Measurements from ENCODE around the gene ATF5. TPM values are rescaled to one million over a fixed set of nuclear protein-coding genes. Genes with fewer than 3 reads are reported as not detected.

Gene ATF5
- total and polyA plus RNA-seq, 2 of the 13 experiments (the other 11 are each of a cell fraction or from before 2014, with no cell fraction given): 5.2 to 10.3 TPM

DNA sequence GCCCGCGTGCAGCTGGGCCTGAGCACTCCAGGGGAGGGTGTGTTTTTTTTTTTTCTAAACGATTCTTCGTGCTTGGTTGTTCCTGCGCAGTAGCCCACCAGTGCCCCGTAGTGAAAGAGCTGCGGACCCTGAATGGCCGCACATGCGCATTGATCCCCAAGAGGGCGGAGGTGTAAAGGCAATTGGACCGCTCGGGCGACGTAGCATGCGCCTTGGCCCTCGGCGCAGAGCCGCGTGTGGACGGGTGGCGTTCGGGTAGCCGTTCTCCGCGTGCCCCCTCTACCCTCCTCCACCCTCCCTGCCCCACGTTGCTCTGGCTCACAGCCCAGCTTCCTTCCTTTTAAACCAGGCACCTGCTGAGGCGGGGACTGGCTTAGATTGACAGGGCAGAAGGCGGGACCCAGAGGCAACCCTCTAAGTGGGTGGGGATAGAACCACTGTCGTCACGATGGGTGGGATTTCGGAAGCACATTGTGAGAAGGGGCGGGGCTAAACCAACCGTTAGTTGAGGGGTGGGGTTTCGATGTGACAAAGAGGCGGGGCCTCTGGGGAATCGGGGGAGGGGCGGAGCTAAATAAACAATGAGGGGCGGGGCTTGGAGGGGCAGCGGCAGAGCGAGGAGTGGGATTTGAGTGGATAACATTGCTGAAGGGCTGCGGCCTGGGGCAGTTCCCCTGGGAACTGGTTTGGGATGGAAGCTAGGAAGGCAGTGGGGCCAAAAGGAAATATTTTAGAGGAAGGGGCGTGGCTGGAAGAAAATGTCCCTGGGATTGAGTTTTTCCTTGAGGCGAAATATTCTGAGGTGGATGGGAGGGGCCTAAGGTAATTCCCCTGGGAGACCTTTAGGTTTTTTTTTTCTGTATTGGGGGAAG, 842 bp downstream of the ATF5 start (continued):
- TF ChIP-seq, protein P1, sequence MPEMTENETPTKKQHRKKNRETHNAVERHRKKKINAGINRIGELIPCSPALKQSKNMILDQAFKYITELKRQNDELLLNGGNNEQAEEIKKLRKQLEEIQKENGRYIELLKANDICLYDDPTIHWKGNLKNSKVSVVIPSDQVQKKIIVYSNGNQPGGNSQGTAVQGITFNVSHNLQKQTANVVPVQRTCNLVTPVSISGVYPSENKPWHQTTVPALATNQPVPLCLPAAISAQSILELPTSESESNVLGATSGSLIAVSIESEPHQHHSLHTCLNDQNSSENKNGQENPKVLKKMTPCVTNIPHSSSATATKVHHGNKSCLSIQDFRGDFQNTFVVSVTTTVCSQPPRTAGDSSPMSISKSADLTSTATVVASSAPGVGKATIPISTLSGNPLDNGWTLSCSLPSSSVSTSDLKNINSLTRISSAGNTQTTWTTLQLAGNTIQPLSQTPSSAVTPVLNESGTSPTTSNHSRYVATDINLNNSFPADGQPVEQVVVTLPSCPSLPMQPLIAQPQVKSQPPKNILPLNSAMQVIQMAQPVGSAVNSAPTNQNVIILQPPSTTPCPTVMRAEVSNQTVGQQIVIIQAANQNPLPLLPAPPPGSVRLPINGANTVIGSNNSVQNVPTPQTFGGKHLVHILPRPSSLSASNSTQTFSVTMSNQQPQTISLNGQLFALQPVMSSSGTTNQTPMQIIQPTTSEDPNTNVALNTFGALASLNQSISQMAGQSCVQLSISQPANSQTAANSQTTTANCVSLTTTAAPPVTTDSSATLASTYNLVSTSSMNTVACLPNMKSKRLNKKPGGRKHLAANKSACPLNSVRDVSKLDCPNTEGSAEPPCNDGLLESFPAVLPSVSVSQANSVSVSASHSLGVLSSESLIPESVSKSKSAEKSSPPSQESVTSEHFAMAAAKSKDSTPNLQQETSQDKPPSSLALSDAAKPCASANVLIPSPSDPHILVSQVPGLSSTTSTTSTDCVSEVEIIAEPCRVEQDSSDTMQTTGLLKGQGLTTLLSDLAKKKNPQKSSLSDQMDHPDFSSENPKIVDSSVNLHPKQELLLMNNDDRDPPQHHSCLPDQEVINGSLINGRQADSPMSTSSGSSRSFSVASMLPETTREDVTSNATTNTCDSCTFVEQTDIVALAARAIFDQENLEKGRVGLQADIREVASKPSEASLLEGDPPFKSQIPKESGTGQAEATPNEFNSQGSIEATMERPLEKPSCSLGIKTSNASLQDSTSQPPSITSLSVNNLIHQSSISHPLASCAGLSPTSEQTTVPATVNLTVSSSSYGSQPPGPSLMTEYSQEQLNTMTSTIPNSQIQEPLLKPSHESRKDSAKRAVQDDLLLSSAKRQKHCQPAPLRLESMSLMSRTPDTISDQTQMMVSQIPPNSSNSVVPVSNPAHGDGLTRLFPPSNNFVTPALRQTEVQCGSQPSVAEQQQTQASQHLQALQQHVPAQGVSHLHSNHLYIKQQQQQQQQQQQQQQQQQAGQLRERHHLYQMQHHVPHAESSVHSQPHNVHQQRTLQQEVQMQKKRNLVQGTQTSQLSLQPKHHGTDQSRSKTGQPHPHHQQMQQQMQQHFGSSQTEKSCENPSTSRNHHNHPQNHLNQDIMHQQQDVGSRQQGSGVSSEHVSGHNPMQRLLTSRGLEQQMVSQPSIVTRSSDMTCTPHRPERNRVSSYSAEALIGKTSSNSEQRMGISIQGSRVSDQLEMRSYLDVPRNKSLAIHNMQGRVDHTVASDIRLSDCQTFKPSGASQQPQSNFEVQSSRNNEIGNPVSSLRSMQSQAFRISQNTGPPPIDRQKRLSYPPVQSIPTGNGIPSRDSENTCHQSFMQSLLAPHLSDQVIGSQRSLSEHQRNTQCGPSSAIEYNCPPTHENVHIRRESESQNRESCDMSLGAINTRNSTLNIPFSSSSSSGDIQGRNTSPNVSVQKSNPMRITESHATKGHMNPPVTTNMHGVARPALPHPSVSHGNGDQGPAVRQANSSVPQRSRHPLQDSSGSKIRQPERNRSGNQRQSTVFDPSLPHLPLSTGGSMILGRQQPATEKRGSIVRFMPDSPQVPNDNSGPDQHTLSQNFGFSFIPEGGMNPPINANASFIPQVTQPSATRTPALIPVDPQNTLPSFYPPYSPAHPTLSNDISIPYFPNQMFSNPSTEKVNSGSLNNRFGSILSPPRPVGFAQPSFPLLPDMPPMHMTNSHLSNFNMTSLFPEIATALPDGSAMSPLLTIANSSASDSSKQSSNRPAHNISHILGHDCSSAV (CRISPR knock-in tag; IDR thresholded peaks at IDR 0.05; ENCODE audit: borderline replicate concordance): no peak
- TF ChIP-seq NFRKB (IDR thresholded peaks at IDR 0.05) (no peak), ERF (CRISPR knock-in tag; IDR thresholded peaks at IDR 0.05) (peak; percentile 74), ZNF709 (CRISPR knock-in tag; IDR thresholded peaks at IDR 0.05) (peak; percentile 60), CREM (IDR thresholded peaks at IDR 0.05) (peak; percentile 52; the same call in 1 of the 2 replicates), CREM (CRISPR knock-in tag; IDR thresholded peaks at IDR 0.05) (no peak), ZNF501 (CRISPR knock-in tag; IDR thresholded peaks at IDR 0.05) (peak; percentile 92), ZNF878 (CRISPR knock-in tag; IDR thresholded peaks at IDR 0.05) (peak; percentile 90), MIER2 (CRISPR knock-in tag; IDR thresholded peaks at IDR 0.05) (no peak), ZNF343 (CRISPR knock-in tag; IDR thresholded peaks at IDR 0.05) (no peak; the same call in 1 of the 2 replicates)
- TF ChIP-seq, protein P2, sequence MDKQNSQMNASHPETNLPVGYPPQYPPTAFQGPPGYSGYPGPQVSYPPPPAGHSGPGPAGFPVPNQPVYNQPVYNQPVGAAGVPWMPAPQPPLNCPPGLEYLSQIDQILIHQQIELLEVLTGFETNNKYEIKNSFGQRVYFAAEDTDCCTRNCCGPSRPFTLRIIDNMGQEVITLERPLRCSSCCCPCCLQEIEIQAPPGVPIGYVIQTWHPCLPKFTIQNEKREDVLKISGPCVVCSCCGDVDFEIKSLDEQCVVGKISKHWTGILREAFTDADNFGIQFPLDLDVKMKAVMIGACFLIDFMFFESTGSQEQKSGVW (CRISPR knock-in tag; IDR thresholded peaks at IDR 0.05; ENCODE audit: borderline replicate concordance): no peak; the same call in 1 of the 2 replicates
- TF ChIP-seq, protein P3, sequence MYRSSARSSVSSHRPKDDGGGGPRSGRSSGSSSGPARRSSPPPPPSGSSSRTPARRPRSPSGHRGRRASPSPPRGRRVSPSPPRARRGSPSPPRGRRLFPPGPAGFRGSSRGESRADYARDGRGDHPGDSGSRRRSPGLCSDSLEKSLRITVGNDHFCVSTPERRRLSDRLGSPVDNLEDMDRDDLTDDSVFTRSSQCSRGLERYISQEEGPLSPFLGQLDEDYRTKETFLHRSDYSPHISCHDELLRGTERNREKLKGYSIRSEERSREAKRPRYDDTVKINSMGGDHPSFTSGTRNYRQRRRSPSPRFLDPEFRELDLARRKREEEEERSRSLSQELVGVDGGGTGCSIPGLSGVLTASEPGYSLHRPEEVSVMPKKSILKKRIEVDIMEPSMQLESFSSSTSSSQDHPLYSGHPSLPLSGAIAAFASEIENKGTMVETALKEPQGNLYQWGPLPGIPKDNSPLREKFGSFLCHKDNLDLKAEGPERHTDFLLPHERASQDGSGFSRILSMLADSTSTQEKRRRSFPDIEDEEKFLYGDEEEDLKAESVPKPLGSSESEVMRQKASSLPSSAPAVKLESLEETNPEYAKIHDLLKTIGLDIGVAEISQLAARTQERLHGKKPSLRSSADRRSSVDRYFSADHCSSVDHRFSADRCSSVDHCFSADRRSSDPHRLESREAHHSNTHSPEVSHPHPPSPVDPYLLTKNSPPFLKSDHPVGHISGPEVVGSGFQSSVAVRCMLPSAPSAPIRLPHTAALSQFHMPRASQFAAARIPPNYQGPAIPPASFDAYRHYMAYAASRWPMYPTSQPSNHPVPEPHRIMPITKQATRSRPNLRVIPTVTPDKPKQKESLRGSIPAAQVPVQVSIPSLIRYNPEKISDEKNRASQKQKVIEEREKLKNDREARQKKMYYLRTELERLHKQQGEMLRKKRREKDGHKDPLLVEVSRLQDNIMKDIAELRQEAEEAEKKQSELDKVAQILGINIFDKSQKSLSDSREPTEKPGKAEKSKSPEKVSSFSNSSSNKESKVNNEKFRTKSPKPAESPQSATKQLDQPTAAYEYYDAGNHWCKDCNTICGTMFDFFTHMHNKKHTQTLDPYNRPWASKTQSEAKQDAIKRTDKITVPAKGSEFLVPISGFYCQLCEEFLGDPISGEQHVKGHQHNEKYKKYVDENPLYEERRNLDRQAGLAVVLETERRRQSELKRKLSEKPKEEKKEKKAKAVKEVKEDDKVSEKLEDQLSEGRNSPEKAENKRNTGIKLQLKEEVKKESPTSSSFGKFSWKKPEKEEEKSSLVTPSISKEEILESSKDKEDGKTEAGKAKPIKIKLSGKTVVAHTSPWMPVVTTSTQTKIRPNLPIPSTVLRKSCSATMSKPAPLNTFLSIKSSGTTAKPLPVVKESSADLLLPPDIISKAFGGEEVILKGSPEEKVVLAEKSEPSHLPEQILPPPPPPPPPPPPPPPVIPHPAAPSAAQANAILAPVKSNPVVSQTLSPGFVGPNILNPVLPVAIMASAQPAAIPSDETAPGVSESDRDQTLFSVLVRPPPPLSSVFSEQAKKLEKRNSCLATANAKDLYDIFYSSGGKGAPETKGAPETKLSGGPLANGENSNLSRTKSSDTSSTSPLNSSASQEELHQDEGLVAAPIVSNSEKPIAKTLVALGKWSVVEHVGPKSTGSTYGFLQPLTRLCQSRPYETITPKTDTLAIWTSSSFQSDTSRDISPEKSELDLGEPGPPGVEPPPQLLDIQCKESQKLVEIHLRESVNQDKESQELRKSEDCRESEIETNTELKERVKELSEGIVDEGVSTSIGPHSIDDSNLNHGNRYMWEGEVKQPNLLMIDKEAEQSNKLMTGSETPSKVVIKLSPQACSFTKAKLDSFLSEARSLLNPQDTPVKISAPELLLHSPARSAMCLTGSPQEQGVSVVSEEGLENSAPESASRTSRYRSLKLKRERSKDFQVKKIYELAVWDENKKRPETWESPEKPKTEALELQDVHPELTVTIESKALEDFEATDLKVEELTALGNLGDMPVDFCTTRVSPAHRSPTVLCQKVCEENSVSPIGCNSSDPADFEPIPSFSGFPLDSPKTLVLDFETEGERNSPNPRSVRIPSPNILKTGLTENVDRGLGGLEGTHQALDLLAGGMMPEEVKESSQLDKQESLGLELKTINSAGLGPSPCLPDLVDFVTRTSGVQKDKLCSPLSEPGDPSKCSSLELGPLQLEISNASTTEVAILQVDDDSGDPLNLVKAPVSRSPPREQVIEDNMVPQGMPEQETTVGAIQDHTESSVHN (CRISPR knock-in tag; IDR thresholded peaks at IDR 0.05): no peak
